Lung (tissue), 12 donors: ENCODE measurements around the gene TAS1R2. TPM values are rescaled to one million over a fixed set of nuclear protein-coding genes. Genes with fewer than 3 reads are reported as not detected.

Experiments used
- ATAC-seq: fragments of 200-7000 bp; cut with Tn5 transposase; one replicate; pipeline ENCODE4 v1.9.1; 2020; ENCODE audit warnings: moderate number of reproducible peaks; ENCODE audit not compliant: insufficient read depth, low FRiP score
- DNase-seq, 3 donors: peaks; one replicate each; pipeline ENCODE4 v3.0.0-alpha.2; 2013 to 2017
- H3K27ac ChIP-seq, 2 donors: one replicate each; pipeline ENCODE4 v1.5.1; 2013; ENCODE audit warnings: mild to moderate bottlenecking in 2 of 2, moderate library complexity in 2 of 2, control low read depth in 1 of 2, inconsistent platforms in 1 of 2, low read depth in 1 of 2, low read length in 1 of 2
- H3K27me3 ChIP-seq, 3 donors: one replicate each; pipeline ENCODE4 v1.5.1; 2013; ENCODE audit warnings: low read length in 2 of 3; ENCODE audit not compliant: control insufficient read depth in 3 of 3, insufficient read depth in 3 of 3
- H3K36me3 ChIP-seq, 4 donors: one replicate each; pipeline ENCODE4 v1.5.1; 2013; ENCODE audit warnings: low read length in 4 of 4, mild to moderate bottlenecking in 1 of 4, moderate library complexity in 1 of 4; ENCODE audit not compliant: control insufficient read depth in 4 of 4, insufficient read depth in 4 of 4
- H3K4me1 ChIP-seq, 5 donors: one replicate each; pipeline ENCODE4 v1.5.1; 2013; ENCODE audit warnings: low read length in 5 of 5, mild to moderate bottlenecking in 2 of 5, moderate library complexity in 1 of 5; ENCODE audit not compliant: control insufficient read depth in 5 of 5, insufficient read depth in 5 of 5
- H3K4me3 ChIP-seq: one replicate; pipeline ENCODE4 v1.5.1; 2013; ENCODE audit warnings: mild to moderate bottlenecking, control low read depth, moderate library complexity
- H3K9ac ChIP-seq, 2 donors: one replicate each; pipeline ENCODE4 v1.5.1; 2013; ENCODE audit warnings: low read length in 2 of 2, control low read depth in 1 of 2; ENCODE audit not compliant: insufficient read depth in 1 of 2
- H3K9me3 ChIP-seq, 4 donors: one replicate each; pipeline ENCODE4 v1.5.1; 2013; ENCODE audit warnings: low read length in 3 of 4, mild to moderate bottlenecking in 1 of 4, moderate library complexity in 1 of 4; ENCODE audit not compliant: control insufficient read depth in 4 of 4, insufficient read depth in 3 of 4
- CTCF ChIP-seq: IDR thresholded peaks from 2 replicates; pipeline ENCODE4 v1.5.1; 2012; ENCODE audit warnings: mild to moderate bottlenecking; ENCODE audit errors: control extremely low read depth, extremely low read depth
- WGBS, 2 donors: extraction: QIAGEN DNeasy Blood & Tissue Kit; methylation state at CpG; one replicate each; pipeline ENCODE4 v1.1.7; 2013; 5-methylcytosine and 5-hydroxymethylcytosine counted together
- polyA plus RNA-seq, 2 donors: library from polyadenylated mRNA; stranded (reverse); fragments of 200-250 nt; gene quantifications; one replicate each; pipeline ENCODE4 v1.2.1, GENCODE V29; 2013
- total RNA-seq, 2 donors: library from RNA; depleted of rRNA in 1 of 2; stranded (reverse); fragments of >200 nt in 1 of 2; gene quantifications; one replicate each; pipeline ENCODE4 v1.2.1, GENCODE V29; 2014 to 2021
- donor health status: control.
- donor health status: control.
- donor health status: Bipolar disorder and iron deficiency.
- donor health status: healthy.
- donor health status: DM: yes; HTN: yes; CAD: no.

The TAS1R2 gene
- total and polyA plus RNA-seq, 4 donors, result not detected

- 44 to 48% methylated on average over 22 of the region's 22 CpGs for WGBS, 2 donors
- Histone ChIP-seq H3K27me3 (peaks cover 3 to 21% (median 8%) of the 10 kb centered on the region in 3 donors), H3K4me1 (peaks cover 0 to 5% (median 0%) of the 10 kb centered on the region in 5 donors), H3K27ac (no peak overlapping the region), H3K36me3 (no peaks in the 10 kb centered on the region), H3K9ac (no peak overlapping the region), H3K4me3 (no peak overlapping the region), H3K9me3 (no peaks in the 10 kb centered on the region)
- DNase-seq (peak; percentile 87 to 88 (median 87)), ATAC-seq (no peak)
- peak; percentile 71 for TF ChIP-seq CTCF
These were observed 38.4 kb downstream of the TAS1R2 start for GRCh38 chr1:18820791-18821641.

GRCh38 chr1:18819986-18820790, 39.3 kb downstream of the TAS1R2 start:
- H3K36me3 ChIP-seq, result no peaks in the 10 kb centered on the region
- no peak overlapping the region for H3K27ac ChIP-seq
- DNase-seq (no peak), ATAC-seq (no peak)
- peaks cover 0 to 5% (median 0%) of the 10 kb centered on the region in 5 donors for H3K4me1 ChIP-seq
- no peak overlapping the region for H3K9ac ChIP-seq
- H3K4me3 ChIP-seq, result no peak overlapping the region
- 67 to 75% methylated on average over 38 of the region's 38 CpGs for WGBS, 2 donors
- peaks cover 3 to 21% (median 10%) of the 10 kb centered on the region in 3 donors for H3K27me3 ChIP-seq
- H3K9me3 ChIP-seq, result no peaks in the 10 kb centered on the region
- TF ChIP-seq CTCF, result no peak

GRCh38 chr1:18819203-18819602, 40.3 kb downstream of the TAS1R2 start:
- Histone ChIP-seq H3K27me3 (peaks cover 3 to 21% (median 10%) of the 10 kb centered on the region in 3 donors), H3K27ac (no peak overlapping the region), H3K4me3 (no peak overlapping the region), H3K9ac (no peak overlapping the region), H3K9me3 (no peaks in the 10 kb centered on the region), H3K36me3 (no peaks in the 10 kb centered on the region), H3K4me1 (peaks cover 0 to 5% (median 0%) of the 10 kb centered on the region in 5 donors)
- 25% methylated on average over 12 of the region's 12 CpGs for WGBS, 2 donors
- DNase-seq (no peak), ATAC-seq (no peak)
- TF ChIP-seq CTCF, result no peak
